ENCODE results near the gene NPPB.
"Not testable (repeated sequence)": the region's sequence is repeated elsewhere in the genome, so short reads cannot be mapped to it uniquely, and the experiment has no call there.

NPPB gene

GRCh38 chr1:11898831-11899467 is 40.2 kb upstream of the NPPB start:
- Histone ChIP-seq H4K20me1 (ENCODE audit: control insufficient read depth, insufficient read depth, low read depth, low read length) (no peaks in the 10 kb centered on the region), H3K4me2 (ENCODE audit: low read length) (no peak overlapping the region), H3K27me3 (ENCODE audit: control insufficient read depth, low read length) (peaks cover 19% of the 10 kb centered on the region), H3K4me1 (ENCODE audit: control insufficient read depth, low read length) (peaks cover 9% of the 10 kb centered on the region), H3K9me3 (ENCODE audit: control insufficient read depth, insufficient read depth, low read length) (no peaks in the 10 kb centered on the region), H3K79me2 (ENCODE audit: control insufficient read depth, low read length) (no peaks in the 10 kb centered on the region), H3K4me3 (ENCODE audit: low read length) (no peak overlapping the region), H3K36me3 (ENCODE audit: control insufficient read depth, low read length) (no peaks in the 10 kb centered on the region), H3K9me2 (replicated peaks; ENCODE audit: control insufficient read depth, low read length) (no peaks in the 10 kb centered on the region), H3K27ac (ENCODE audit: low read depth, low read length) (no peak overlapping the region), H3F3A (ENCODE audit: control insufficient read depth, insufficient read depth) (no peaks in the 10 kb centered on the region)
- TF ChIP-seq EZH2phosphoT487 (IDR thresholded peaks at IDR 0.05; ENCODE audit: borderline replicate concordance, low read length) (no peak), CTCF (IDR thresholded peaks at IDR 0.05; ENCODE audit: low read depth, low read length, poor library complexity, severe bottlenecking) (no peak)

- H3K9me3 ChIP-seq (ENCODE audit: control insufficient read depth, insufficient read depth, low read length): no peaks in the 10 kb centered on the region
- H3K9me2 ChIP-seq (replicated peaks; ENCODE audit: control insufficient read depth, low read length): no peaks in the 10 kb centered on the region
- H4K20me1 ChIP-seq (ENCODE audit: control insufficient read depth, insufficient read depth, low read depth, low read length): no peaks in the 10 kb centered on the region
- no peaks in the 10 kb centered on the region for H3F3A ChIP-seq (ENCODE audit: control insufficient read depth, insufficient read depth)
- no peak overlapping the region for H3K27ac ChIP-seq (ENCODE audit: low read depth, low read length)
- no peaks in the 10 kb centered on the region for H3K79me2 ChIP-seq (ENCODE audit: control insufficient read depth, low read length)
- no peak for TF ChIP-seq EZH2phosphoT487 (IDR thresholded peaks at IDR 0.05; ENCODE audit: borderline replicate concordance, low read length)
- TF ChIP-seq CTCF (IDR thresholded peaks at IDR 0.05; ENCODE audit: low read depth, low read length, poor library complexity, severe bottlenecking): no peak
- no peaks in the 10 kb centered on the region for H3K36me3 ChIP-seq (ENCODE audit: control insufficient read depth, low read length)
- no peak overlapping the region for H3K4me2 ChIP-seq (ENCODE audit: low read length)
- H3K4me1 ChIP-seq (ENCODE audit: control insufficient read depth, low read length): peaks cover 13% of the 10 kb centered on the region
- H3K4me3 ChIP-seq (ENCODE audit: low read length): no peak overlapping the region
- H3K27me3 ChIP-seq (ENCODE audit: control insufficient read depth, low read length): peaks cover 19% of the 10 kb centered on the region
Observed at GRCh38 chr1:11898086-11898785, 39.5 kb upstream of the NPPB start.

GRCh38 chr1:11894501-11894900 is 35.8 kb upstream of the NPPB start:
- not testable (repeated sequence) for H3K79me2 ChIP-seq (ENCODE audit: control insufficient read depth, low read length); H3K4me3 ChIP-seq (ENCODE audit: low read length)

GRCh38 chr1:11893907-11894251 is 35.1 kb upstream of the NPPB start:
- H3K79me2 ChIP-seq (ENCODE audit: control insufficient read depth, low read length): no peaks in the 10 kb centered on the region
- H3K4me1 ChIP-seq (ENCODE audit: control insufficient read depth, low read length): peaks cover 17% of the 10 kb centered on the region
- no peaks in the 10 kb centered on the region for H4K20me1 ChIP-seq (ENCODE audit: control insufficient read depth, insufficient read depth, low read depth, low read length)
- H3K4me2 ChIP-seq (ENCODE audit: low read length): no peak overlapping the region
- H3K9me3 ChIP-seq (ENCODE audit: control insufficient read depth, insufficient read depth, low read length): no peaks in the 10 kb centered on the region
- no peaks in the 10 kb centered on the region for H3K36me3 ChIP-seq (ENCODE audit: control insufficient read depth, low read length)
- TF ChIP-seq CTCF (IDR thresholded peaks at IDR 0.05; ENCODE audit: low read depth, low read length, poor library complexity, severe bottlenecking) (peak; percentile 98), EZH2phosphoT487 (IDR thresholded peaks at IDR 0.05; ENCODE audit: borderline replicate concordance, low read length) (no peak)
- no peak overlapping the region for H3K27ac ChIP-seq (ENCODE audit: low read depth, low read length)
- H3K27me3 ChIP-seq (ENCODE audit: control insufficient read depth, low read length): peaks cover 13% of the 10 kb centered on the region
- no peak overlapping the region for H3K4me3 ChIP-seq (ENCODE audit: low read length)
- no peaks in the 10 kb centered on the region for H3K9me2 ChIP-seq (replicated peaks; ENCODE audit: control insufficient read depth, low read length)
- no peaks in the 10 kb centered on the region for H3F3A ChIP-seq (ENCODE audit: control insufficient read depth, insufficient read depth)

More at GRCh38 chr1:11894501-11894900, 35.8 kb upstream of the NPPB start:
- not testable (repeated sequence) for H3K4me2 ChIP-seq (ENCODE audit: low read length); H3K9me2 ChIP-seq (replicated peaks; ENCODE audit: control insufficient read depth, low read length); H3F3A ChIP-seq (ENCODE audit: control insufficient read depth, insufficient read depth); H3K27ac ChIP-seq (ENCODE audit: low read depth, low read length); H3K36me3 ChIP-seq (ENCODE audit: control insufficient read depth, low read length); H3K9me3 ChIP-seq (ENCODE audit: control insufficient read depth, insufficient read depth, low read length); H4K20me1 ChIP-seq (ENCODE audit: control insufficient read depth, insufficient read depth, low read depth, low read length)
- peaks cover 19% of the 10 kb centered on the region for H3K27me3 ChIP-seq (ENCODE audit: control insufficient read depth, low read length)
- H3K4me1 ChIP-seq (ENCODE audit: control insufficient read depth, low read length): peaks cover 17% of the 10 kb centered on the region
